HepG2 (cell line): ENCODE results near the gene SNUPN.

Source experiments
- JUND ChIP-seq: sonication (generic); formaldehyde crosslinking; IDR thresholded peaks from 2 replicates; pipeline ENCODE4 v1.8.0; 2022; ENCODE audit warnings: mild to moderate bottlenecking, missing genetic modification reagents
- ZNF546 ChIP-seq: sonication (generic); formaldehyde crosslinking; conservative IDR thresholded peaks from 2 replicates; pipeline ENCODE4 v1.8.1; 2023; ENCODE audit warnings: mild to moderate bottlenecking, missing genetic modification reagents

- TF ChIP-seq JUND: no peak
- no peak for TF ChIP-seq ZNF546
Observed at GRCh38 chr15:75591655-75592364, 33.7 kb downstream of the SNUPN start.
